Activated CD8-positive, alpha-beta T cell treated with anti-CD3 and anti-CD28 coated beads for 36 hours (primary cell): ENCODE measurements around the gene PARD3. TPM values are rescaled to one million over a fixed set of nuclear protein-coding genes. Genes with fewer than 3 reads are reported as not detected.

Experiments used
- ATAC-seq: fragments of 200-7000 bp; cut with Tn5 transposase; one replicate; pipeline ENCODE4 v1.10.0; 2021; ENCODE audit warnings: mild to moderate bottlenecking, moderate library complexity
- CTCF ChIA-PET: fragments of 350-600 bp; sonication (Branson Sonifier 250); formaldehyde crosslinking; loops from one replicate; lab custom pipeline; 2021; ENCODE audit warnings: antibody characterized with exemption; lab: Charles Lee
- POLR2A ChIA-PET: fragments of 350-600 bp; sonication (Branson Sonifier 250); formaldehyde crosslinking; loops from one replicate; lab custom pipeline; 2021; ENCODE audit warnings: antibody characterized with exemption; lab: Charles Lee
- DNase-seq: peaks from one replicate; pipeline ENCODE4 v3.0.0-alpha.2; 2020
- H3K27ac Mint-ChIP-seq: one replicate; pipeline ENCODE4 v1.8.0; 2021; ENCODE audit warnings: mild to moderate bottlenecking, mixed read lengths
- H3K27me3 Mint-ChIP-seq: one replicate; pipeline ENCODE4 v1.8.0; 2021; ENCODE audit warnings: mixed read lengths
- H3K36me3 Mint-ChIP-seq: one replicate; pipeline ENCODE4 v1.8.0; 2021; ENCODE audit warnings: low read depth, mixed read lengths
- H3K4me1 Mint-ChIP-seq: one replicate; pipeline ENCODE4 v1.8.0; 2021; ENCODE audit warnings: low read depth, mixed read lengths
- H3K4me3 Mint-ChIP-seq: one replicate; pipeline ENCODE4 v1.8.0; 2021; ENCODE audit warnings: mild to moderate bottlenecking, moderate library complexity, mixed read lengths
- H3K9me3 Mint-ChIP-seq: one replicate; pipeline ENCODE4 v1.8.0; 2021; ENCODE audit warnings: mixed read lengths
- intact Hi-C: fragments of 100-400 bp; cut with micrococcal nuclease; formaldehyde crosslinking; loops from one replicate; pipeline ENCODE4 v1.10.0; 2022
- total RNA-seq, 2 experiments: library from RNA; stranded (reverse); gene quantifications; one replicate each; pipeline ENCODE4 v1.2.3, GENCODE V29; 2021
- TF ChIP-seq, protein P1 (sequence below): fragments of 200-600 bp; IDR thresholded peaks from one replicate; pipeline ENCODE4 v1.8.0; 2022; ENCODE audit warnings: antibody characterized with exemption, mild to moderate bottlenecking

The PARD3 gene
- total RNA-seq, 2 experiments from 2014 or later = 1.6 to 2.0 TPM

DNA sequence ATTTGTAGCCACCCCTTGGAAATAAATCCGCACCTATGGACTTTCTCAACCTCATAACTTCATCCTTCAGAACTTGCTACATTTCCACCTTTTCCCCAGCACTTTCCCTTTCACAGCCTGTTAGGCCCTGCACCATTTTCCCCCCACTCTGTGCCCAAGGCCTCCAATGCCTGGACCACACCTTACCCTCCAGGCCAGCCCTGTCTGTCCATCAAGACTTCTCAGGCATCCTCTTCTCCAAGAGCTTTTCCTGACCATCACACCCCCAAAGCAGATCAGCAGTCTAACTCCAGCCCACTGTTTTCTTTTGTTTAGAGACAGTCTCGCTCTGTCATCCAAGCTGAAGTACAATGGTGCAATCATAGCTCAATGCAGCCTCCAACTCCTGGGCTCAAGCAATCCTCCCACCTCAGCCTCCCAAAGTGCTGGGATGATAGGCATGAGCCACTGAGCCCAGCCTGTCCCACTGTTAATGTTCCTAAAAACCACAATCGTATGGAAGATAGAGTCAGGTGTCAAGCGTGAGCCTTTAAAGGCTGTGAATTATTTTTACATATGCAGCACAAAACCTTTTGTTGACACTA, 116.8 kb downstream of the PARD3 start:
- ChIA-PET CTCF (no interaction called here), POLR2A (no interaction called here)
- no peaks in the 10 kb centered on the region for H3K36me3 Mint-ChIP-seq
- ATAC-seq (no peak), DNase-seq (no peak)
- peaks cover 4% of the 10 kb centered on the region for H3K4me1 Mint-ChIP-seq
- no peaks in the 10 kb centered on the region for H3K9me3 Mint-ChIP-seq
- intact Hi-C loops = no loop called here
- no peak overlapping the region for H3K27ac Mint-ChIP-seq
- TF ChIP-seq, protein P1, sequence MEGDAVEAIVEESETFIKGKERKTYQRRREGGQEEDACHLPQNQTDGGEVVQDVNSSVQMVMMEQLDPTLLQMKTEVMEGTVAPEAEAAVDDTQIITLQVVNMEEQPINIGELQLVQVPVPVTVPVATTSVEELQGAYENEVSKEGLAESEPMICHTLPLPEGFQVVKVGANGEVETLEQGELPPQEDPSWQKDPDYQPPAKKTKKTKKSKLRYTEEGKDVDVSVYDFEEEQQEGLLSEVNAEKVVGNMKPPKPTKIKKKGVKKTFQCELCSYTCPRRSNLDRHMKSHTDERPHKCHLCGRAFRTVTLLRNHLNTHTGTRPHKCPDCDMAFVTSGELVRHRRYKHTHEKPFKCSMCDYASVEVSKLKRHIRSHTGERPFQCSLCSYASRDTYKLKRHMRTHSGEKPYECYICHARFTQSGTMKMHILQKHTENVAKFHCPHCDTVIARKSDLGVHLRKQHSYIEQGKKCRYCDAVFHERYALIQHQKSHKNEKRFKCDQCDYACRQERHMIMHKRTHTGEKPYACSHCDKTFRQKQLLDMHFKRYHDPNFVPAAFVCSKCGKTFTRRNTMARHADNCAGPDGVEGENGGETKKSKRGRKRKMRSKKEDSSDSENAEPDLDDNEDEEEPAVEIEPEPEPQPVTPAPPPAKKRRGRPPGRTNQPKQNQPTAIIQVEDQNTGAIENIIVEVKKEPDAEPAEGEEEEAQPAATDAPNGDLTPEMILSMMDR = no peak
- H3K4me3 Mint-ChIP-seq = no peak overlapping the region
- no peaks in the 10 kb centered on the region for H3K27me3 Mint-ChIP-seq

DNA sequence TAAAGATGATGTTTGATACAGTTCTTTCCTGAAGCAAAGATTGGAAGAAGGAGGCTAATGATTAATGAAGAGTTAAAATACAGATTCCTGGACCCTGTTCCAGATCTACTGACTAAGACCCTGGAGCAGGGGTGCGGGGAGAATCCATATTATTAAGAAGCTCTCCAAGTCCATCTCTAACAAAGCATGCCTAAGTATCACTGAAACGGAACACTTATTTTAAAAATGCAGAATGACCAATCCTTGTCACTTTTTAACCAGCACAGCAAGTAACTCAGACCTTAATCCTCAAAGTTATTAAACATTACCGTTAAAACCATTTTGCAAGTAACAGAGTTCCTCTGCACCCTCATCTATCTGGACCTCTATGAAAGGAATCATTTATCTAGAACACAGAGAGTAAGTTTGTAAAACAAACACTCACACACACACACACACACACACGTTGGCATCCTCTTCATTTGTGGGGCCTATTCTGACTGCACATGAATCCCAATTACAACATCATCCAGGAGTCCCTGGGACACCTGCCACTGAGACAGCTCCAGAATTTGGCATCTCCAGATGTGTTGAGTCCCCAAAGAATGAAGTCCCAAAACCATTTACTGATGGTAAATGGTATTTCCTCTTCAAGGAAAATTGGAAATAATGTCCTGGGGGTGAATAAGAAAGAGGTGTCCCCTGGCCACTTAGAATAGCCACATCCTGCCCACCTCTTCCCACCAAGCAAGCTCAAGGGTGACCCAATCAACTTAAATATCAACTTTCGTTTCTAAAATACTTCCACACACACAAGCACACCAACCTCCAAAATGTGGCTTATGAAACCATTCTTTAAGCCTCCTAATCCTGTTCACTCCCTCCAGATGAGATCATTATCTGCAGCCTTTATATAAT, 117.5 kb downstream of the PARD3 start:
- ChIA-PET POLR2A (no interaction called here), CTCF (no interaction called here)
- no peaks in the 10 kb centered on the region for H3K36me3 Mint-ChIP-seq
- intact Hi-C loops = no loop called here
- TF ChIP-seq, protein P1 = no peak
- DNase-seq (no peak), ATAC-seq (no peak)
- H3K27ac Mint-ChIP-seq = no peak overlapping the region
- H3K9me3 Mint-ChIP-seq = no peaks in the 10 kb centered on the region
- H3K4me3 Mint-ChIP-seq = no peak overlapping the region
- H3K27me3 Mint-ChIP-seq = no peaks in the 10 kb centered on the region
- peaks cover 4% of the 10 kb centered on the region for H3K4me1 Mint-ChIP-seq

DNA sequence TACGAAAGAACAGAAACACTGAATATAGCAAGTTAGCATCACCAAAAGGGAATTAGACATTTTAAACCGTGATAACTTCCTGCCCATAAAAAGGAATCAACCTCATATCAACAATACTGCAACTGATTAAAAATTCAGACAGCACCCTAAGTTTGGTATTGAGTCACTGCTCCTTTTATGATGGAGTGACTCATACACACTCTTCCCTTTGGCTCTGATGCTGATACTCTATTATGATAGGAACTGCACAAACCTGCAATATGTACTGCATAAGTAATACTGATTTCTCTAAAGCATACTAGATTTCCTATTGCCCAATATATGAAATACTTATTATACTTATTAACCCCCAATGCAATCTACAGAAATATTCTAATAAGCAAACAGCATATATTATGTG, 118.7 kb downstream of the PARD3 start:
- CTCF ChIA-PET = no interaction called here
- ATAC-seq = peak; percentile 79

DNA sequence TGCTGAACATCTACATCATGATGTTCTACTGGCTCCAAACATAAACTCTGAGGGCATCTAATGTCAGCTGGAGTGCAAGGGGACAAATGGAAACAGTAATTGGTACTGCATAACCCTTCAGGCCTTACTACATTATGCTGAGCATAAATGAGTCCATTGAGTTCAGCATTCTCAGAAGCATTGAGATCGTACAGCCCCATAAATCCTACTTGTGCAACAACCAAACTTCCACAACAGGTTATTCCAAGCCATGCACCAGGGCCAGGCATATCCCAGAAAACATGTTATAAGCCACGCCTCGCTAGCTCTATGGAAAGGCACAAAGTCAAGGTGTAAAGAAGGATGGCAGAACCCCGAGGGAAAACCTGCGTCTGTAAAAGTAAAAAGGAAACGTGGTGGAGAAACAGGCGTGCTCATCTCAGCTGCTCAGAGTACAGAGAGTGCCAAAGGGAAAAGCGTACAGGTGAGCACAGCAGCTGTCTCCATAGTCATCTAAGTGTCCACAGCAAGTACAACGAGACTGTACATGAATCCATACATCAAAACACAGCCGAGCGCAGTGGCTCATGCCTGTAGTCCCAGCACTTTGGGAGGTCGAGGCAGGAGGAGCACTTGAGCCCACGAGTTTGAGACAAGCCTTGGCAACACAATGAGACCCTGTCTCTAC, 124.6 kb downstream of the PARD3 start:
- DNase-seq (no peak), ATAC-seq (no peak)
- CTCF ChIA-PET = interaction anchor here (0.5 kb wide), 1 partner anchor 17 kb away, joined by 3 read pairs; no protein-coding TSS in a partner anchor
- no peak overlapping the region for H3K4me3 Mint-ChIP-seq
- POLR2A ChIA-PET = no interaction called here
- TF ChIP-seq, protein P1 = no peak
- no peaks in the 10 kb centered on the region for H3K4me1 Mint-ChIP-seq
- no peaks in the 10 kb centered on the region for H3K27me3 Mint-ChIP-seq
- H3K36me3 Mint-ChIP-seq = no peaks in the 10 kb centered on the region
- H3K27ac Mint-ChIP-seq = no peak overlapping the region
- no peaks in the 10 kb centered on the region for H3K9me3 Mint-ChIP-seq
- intact Hi-C loops = no loop called here

More for the DNA sequence above, 118.7 kb downstream of the PARD3 start:
- H3K9me3 Mint-ChIP-seq = no peaks in the 10 kb centered on the region
- no peaks in the 10 kb centered on the region for H3K27me3 Mint-ChIP-seq
- no peaks in the 10 kb centered on the region for H3K36me3 Mint-ChIP-seq
- intact Hi-C loops = no loop called here
- H3K4me1 Mint-ChIP-seq = peaks cover 4% of the 10 kb centered on the region
- no peak overlapping the region for H3K27ac Mint-ChIP-seq
- TF ChIP-seq, protein P1 = no peak
- H3K4me3 Mint-ChIP-seq = no peak overlapping the region
- POLR2A ChIA-PET = no interaction called here
- no peak for DNase-seq
